Ascending aorta (tissue), 2 donors: ENCODE results near the gene FUT7. TPM values are rescaled to one million over a fixed set of nuclear protein-coding genes. Genes with fewer than 3 reads are reported as not detected.

Experiments used
- DNase-seq, 2 donors: peaks; one replicate each; pipeline ENCODE4 v3.0.0-alpha.2; 2019; ENCODE audit warnings: low spot score in 2 of 2
- H3K27ac ChIP-seq, 2 donors: fragments of 200-600 bp; sonication (generic); one replicate each; pipeline ENCODE4 v1.5.1; 2016 to 2017; ENCODE audit warnings: mild to moderate bottlenecking in 1 of 2
- H3K27me3 ChIP-seq: fragments of 200-600 bp; sonication (generic); one replicate; pipeline ENCODE4 v1.5.1; 2017
- H3K36me3 ChIP-seq, 2 donors: fragments of 200-600 bp; sonication (generic); one replicate each; pipeline ENCODE4 v1.5.1; 2016
- H3K4me1 ChIP-seq, 2 donors: fragments of 200-600 bp; sonication (generic); one replicate each; pipeline ENCODE4 v1.5.1; 2016 to 2017; ENCODE audit warnings: mild to moderate bottlenecking in 1 of 2
- H3K4me3 ChIP-seq, 2 donors: fragments of 200-600 bp; sonication (generic); one replicate each; pipeline ENCODE4 v1.5.1; 2016 to 2017; ENCODE audit warnings: mild to moderate bottlenecking in 1 of 2
- H3K9me3 ChIP-seq, 2 donors: fragments of 200-600 bp; sonication (generic); one replicate each; pipeline ENCODE4 v1.5.1; 2016
- CTCF ChIP-seq, 3 experiments: fragments of 200-600 bp in 2 of 3; fragments of 450-650 bp in 1 of 3; sonication (generic) in 2 of 3; IDR thresholded peaks; one replicate each; pipeline ENCODE4 v1.5.1; 2016 to 2019; ENCODE audit warnings: antibody characterized with exemption in 3 of 3, mild to moderate bottlenecking in 1 of 3, moderate library complexity in 1 of 3
- intact Hi-C: fragments of 100-400 bp; cut with DNase I; formaldehyde crosslinking; loops from one replicate; pipeline ENCODE4 v1.15.1; 2023
- total RNA-seq: library from RNA; depleted of rRNA; stranded (reverse); fragments of >200 nt; gene quantifications from one replicate; pipeline ENCODE4 v1.1.0, GENCODE V29; 2016

Gene FUT7
- total RNA-seq, 1 donor from 2014 or later, result not detected

GRCh38 chr9:137011907-137012675, 19.8 kb downstream of the FUT7 start:
- Histone ChIP-seq H3K4me3 (no peak overlapping the region), H3K36me3 (peaks cover 42 to 78% of the 10 kb centered on the region in 2 donors), H3K9me3 (no peaks in the 10 kb centered on the region), H3K27me3 (no peaks in the 10 kb centered on the region), H3K27ac (no peak overlapping the region), H3K4me1 (no peaks in the 10 kb centered on the region)
- TF ChIP-seq CTCF (IDR thresholded peaks at IDR 0.05), result no peak
- intact Hi-C loops, result no loop called here
- DNase-seq, result no peak

GRCh38 chr9:137011156-137011555, 20.7 kb downstream of the FUT7 start:
- intact Hi-C loops, result no loop called here
- H3K36me3 ChIP-seq, result peaks cover 38 to 69% of the 10 kb centered on the region in 2 donors
- DNase-seq, result no peak

GRCh38 chr9:137009938-137010732, 21.8 kb downstream of the FUT7 start:
- no peak for DNase-seq
- intact Hi-C loops, result no loop called here
- peaks cover 29 to 59% of the 10 kb centered on the region in 2 donors for H3K36me3 ChIP-seq
- H3K4me3 ChIP-seq, result no peak overlapping the region
- TF ChIP-seq CTCF (IDR thresholded peaks at IDR 0.05), result no peak
- H3K27ac ChIP-seq, result no peak overlapping the region
- H3K4me1 ChIP-seq, result no peaks in the 10 kb centered on the region
- H3K27me3 ChIP-seq, result no peaks in the 10 kb centered on the region
- no peaks in the 10 kb centered on the region for H3K9me3 ChIP-seq

More at GRCh38 chr9:137011156-137011555, 20.7 kb downstream of the FUT7 start:
- Histone ChIP-seq H3K9me3 (no peaks in the 10 kb centered on the region), H3K4me1 (no peaks in the 10 kb centered on the region), H3K4me3 (no peak overlapping the region), H3K27me3 (no peaks in the 10 kb centered on the region), H3K27ac (no peak overlapping the region)
- TF ChIP-seq CTCF (IDR thresholded peaks at IDR 0.05), result no peak

GRCh38 chr9:137009217-137009616, 22.7 kb downstream of the FUT7 start:
- peaks cover 21 to 49% of the 10 kb centered on the region in 2 donors for H3K36me3 ChIP-seq
- no peak for TF ChIP-seq CTCF (IDR thresholded peaks at IDR 0.05)

GRCh38 chr9:137008312-137008711, 23.6 kb downstream of the FUT7 start:
- Histone ChIP-seq H3K36me3 (peaks cover 14 to 43% of the 10 kb centered on the region in 2 donors), H3K27ac (no peak overlapping the region), H3K4me3 (no peak overlapping the region), H3K9me3 (no peaks in the 10 kb centered on the region), H3K4me1 (no peaks in the 10 kb centered on the region), H3K27me3 (no peaks in the 10 kb centered on the region)
- no peak for DNase-seq
- no peak for TF ChIP-seq CTCF (IDR thresholded peaks at IDR 0.05)
- intact Hi-C loops, result no loop called here

More at GRCh38 chr9:137009217-137009616, 22.7 kb downstream of the FUT7 start:
- no peak for DNase-seq
- Histone ChIP-seq H3K27ac (no peak overlapping the region), H3K27me3 (no peaks in the 10 kb centered on the region), H3K4me1 (no peaks in the 10 kb centered on the region), H3K4me3 (no peak overlapping the region), H3K9me3 (no peaks in the 10 kb centered on the region)
- intact Hi-C loops, result no loop called here
